HepG2 (cell line): ENCODE measurements around the gene PIAS1. TPM values are rescaled to one million over a fixed set of nuclear protein-coding genes. Genes with fewer than 3 reads are reported as not detected.

Source experiments
- AGO1 ChIP-seq: fragments of 200-400 bp; formaldehyde crosslinking; IDR thresholded peaks from 2 replicates; pipeline ENCODE4 v1.6.1; 2017; ENCODE audit warnings: mild to moderate bottlenecking, low read depth, low read length, moderate library complexity; ENCODE audit not compliant: poor library complexity, severe bottlenecking
- CSRNP1 ChIP-seq: sonication (generic); formaldehyde crosslinking; IDR thresholded peaks from 2 replicates; pipeline ENCODE4 v1.8.1; 2023; ENCODE audit warnings: mild to moderate bottlenecking, missing genetic modification reagents
- JUN ChIP-seq: sonication (generic); formaldehyde crosslinking; IDR thresholded peaks from 2 replicates; pipeline ENCODE4 v1.4.0; 2020; ENCODE audit warnings: mild to moderate bottlenecking, missing genetic modification reagents
- KIAA2018 ChIP-seq: sonication (generic); formaldehyde crosslinking; IDR thresholded peaks from 2 replicates; pipeline ENCODE4 v1.5.0; 2020; ENCODE audit warnings: mild to moderate bottlenecking, missing genetic modification reagents, borderline replicate concordance
- SNAPC2 ChIP-seq: sonication (generic); formaldehyde crosslinking; IDR thresholded peaks from 2 replicates; pipeline ENCODE4 v1.8.1; 2022; ENCODE audit warnings: mild to moderate bottlenecking, missing genetic modification reagents
- TGIF2 ChIP-seq: IDR thresholded peaks from 2 replicates; pipeline ENCODE4 v1.6.1; 2016; ENCODE audit warnings: control low read depth, missing compliant biosample characterization
- TOE1 ChIP-seq: sonication (generic); formaldehyde crosslinking; IDR thresholded peaks from 2 replicates; pipeline ENCODE4 v1.4.0; 2020; ENCODE audit warnings: mild to moderate bottlenecking, missing genetic modification reagents
- ZNF20 ChIP-seq: sonication (generic); formaldehyde crosslinking; IDR thresholded peaks from 2 replicates; pipeline ENCODE4 v1.4.0; 2020; ENCODE audit warnings: mild to moderate bottlenecking, moderate library complexity, missing genetic modification reagents
- ZNF280D ChIP-seq: sonication (generic); formaldehyde crosslinking; IDR thresholded peaks from 2 replicates; pipeline ENCODE4 v1.5.1; 2020; ENCODE audit warnings: mild to moderate bottlenecking, missing genetic modification reagents
- ZNF704 ChIP-seq: sonication (generic); formaldehyde crosslinking; IDR thresholded peaks from 2 replicates; pipeline ENCODE4 v1.8.1; 2023; ENCODE audit warnings: mild to moderate bottlenecking, inconsistent platforms, moderate library complexity, missing genetic modification reagents, borderline replicate concordance
- polyA plus RNA-seq, 8 experiments: library from polyadenylated mRNA; depleted of rRNA in 3 of 8; stranded (reverse) in 7 of 8; unstranded in 1 of 8; fragments of >200 nt; fragmentation: Illumina TruSeq in 4 of 8; extraction: Trizol in 4 of 8; gene quantifications; 2 replicates each; pipeline versions ENCODE4 v1.2.1 to v1.2.3, GENCODE V29; 2011 to 2016; ENCODE audit warnings: low read depth in 4 of 8, missing spikeins in 1 of 8, mixed read lengths in 1 of 8; ENCODE audit not compliant: insufficient read depth in 1 of 8
- total RNA-seq, 5 experiments: library from RNA; depleted of rRNA; stranded (reverse); fragments of >200 nt; fragmentation: Illumina TruSeq; extraction: Trizol; gene quantifications; 2 replicates each; pipeline ENCODE4 v1.2.3, GENCODE V29; 2016; ENCODE audit warnings: low read depth in 1 of 5

PIAS1 gene
- total and polyA plus RNA-seq, 2 of the 13 experiments (the other 11 are each of a cell fraction or from before 2014, with no cell fraction given) = 20.7 to 33.7 TPM

- no peak for TF ChIP-seq KIAA2018 (CRISPR knock-in tag)
- TF ChIP-seq TOE1 (CRISPR knock-in tag) = peak; percentile 83; the same call in 1 of the 2 replicates
- peak; percentile 71 for TF ChIP-seq TGIF2 (CRISPR knock-in tag)
- peak; percentile 74; the same call in 1 of the 2 replicates for TF ChIP-seq ZNF704 (CRISPR knock-in tag)
- TF ChIP-seq AGO1 = no peak
- TF ChIP-seq JUN (CRISPR knock-in tag) = peak; percentile 62; the same call in 1 of the 2 replicates
- TF ChIP-seq CSRNP1 = 0 out of 2 replicates have a peak, but pooled peaks have one; percentile 19
- TF ChIP-seq ZNF20 (CRISPR knock-in tag) = no peak
- TF ChIP-seq ZNF280D (CRISPR knock-in tag) = no peak
- no peak for TF ChIP-seq SNAPC2 (CRISPR knock-in tag)
Measured at GRCh38 chr15:68229386-68230156, 175.5 kb downstream of the PIAS1 start, which contains the start of gene CLN6 (continued).
